ENCODE results near the gene WDPCP.

GRCh38 chr2:63596401-63596883 is 8.2 kb upstream of the WDPCP start:
- no peak for TF ChIP-seq CTCF (IDR thresholded peaks at IDR 0.05)
- TF ChIP-seq POLR2AphosphoS5 (IDR thresholded peaks at IDR 0.05; ENCODE audit: insufficient read depth in 1 of 2, low read depth in 1 of 2), result no peak

Measured in vagina (tissue), 2 donors.